Activated CD8-positive, alpha-beta memory T cell treated with anti-CD3 and anti-CD28 coated beads, Interleukin-2, amount 50 U/mL, for 4 hours (primary cell): ENCODE results near the gene MSRB1.
"Not testable (repeated sequence)": the region's sequence is repeated elsewhere in the genome, so short reads cannot be mapped to it uniquely, and the experiment has no call there.

Experiments
- DNase-seq: peaks from one replicate; pipeline ENCODE4 v3.0.0-alpha.2; 2020

Gene MSRB1

GRCh38 chr16:1938316-1938715, 4.7 kb downstream of the MSRB1 start:
- DNase-seq = no peak

- no peak for DNase-seq
Observed at GRCh38 chr16:1936945-1937479, 6.0 kb downstream of the MSRB1 start.

DNA sequence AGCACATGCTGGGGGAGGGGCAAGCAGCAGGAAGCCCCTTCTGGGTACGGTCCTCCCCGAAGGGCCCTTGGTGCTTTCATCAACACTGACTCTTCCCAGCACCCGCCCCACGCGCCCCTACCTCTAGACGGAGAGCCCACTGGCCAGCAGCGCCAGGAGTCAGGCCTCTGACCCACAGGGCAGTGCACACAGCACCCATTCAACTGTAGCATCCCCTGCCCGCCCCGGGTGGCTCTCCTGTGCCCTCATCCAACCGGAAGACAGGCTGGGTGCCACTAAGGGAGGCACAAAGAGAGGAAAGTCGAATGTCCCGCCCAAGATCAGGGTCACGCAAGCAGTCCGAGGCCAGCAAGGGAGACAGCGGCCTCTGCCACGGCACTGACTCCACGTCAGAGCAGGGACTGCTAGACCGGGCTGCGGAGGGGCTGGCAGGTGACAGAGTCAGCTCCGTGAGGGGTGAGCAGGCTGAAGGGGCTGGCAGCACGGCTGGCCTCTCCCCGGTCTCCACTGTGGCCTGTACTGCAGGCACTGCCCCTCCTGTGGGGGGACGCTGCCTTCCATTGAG, 9.8 kb downstream of the MSRB1 start:
- DNase-seq = no peak

GRCh38 chr16:1932050-1933028, 10.7 kb downstream of the MSRB1 start:
- DNase-seq = no peak

GRCh38 chr16:1930338-1930720, 12.7 kb downstream of the MSRB1 start:
- DNase-seq = no peak

GRCh38 chr16:1929578-1930337, 13.2 kb downstream of the MSRB1 start:
- DNase-seq = peak; percentile 94

DNA sequence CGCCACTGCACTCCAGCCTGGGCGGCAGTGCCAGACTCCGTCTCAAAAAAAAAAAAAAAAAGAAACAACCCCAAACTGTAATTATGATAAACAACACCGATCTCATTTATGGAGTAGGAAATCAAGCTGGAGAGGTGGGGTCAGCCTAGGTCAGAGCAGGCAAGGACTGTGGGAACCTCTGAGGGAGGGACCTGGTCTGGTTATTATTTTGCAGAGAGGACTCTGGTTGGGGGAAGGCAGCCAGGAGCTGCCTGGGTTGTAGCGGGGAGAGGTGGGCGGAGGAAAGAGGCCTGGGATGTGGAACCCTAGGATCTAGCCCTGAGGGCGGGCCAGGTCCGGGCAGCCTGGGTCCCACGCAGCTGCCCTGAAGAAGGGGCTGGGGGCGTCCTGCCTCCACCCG, 13.9 kb downstream of the MSRB1 start:
- no peak for DNase-seq

GRCh38 chr16:1926271-1926670, 16.7 kb downstream of the MSRB1 start:
- DNase-seq = no peak

DNA sequence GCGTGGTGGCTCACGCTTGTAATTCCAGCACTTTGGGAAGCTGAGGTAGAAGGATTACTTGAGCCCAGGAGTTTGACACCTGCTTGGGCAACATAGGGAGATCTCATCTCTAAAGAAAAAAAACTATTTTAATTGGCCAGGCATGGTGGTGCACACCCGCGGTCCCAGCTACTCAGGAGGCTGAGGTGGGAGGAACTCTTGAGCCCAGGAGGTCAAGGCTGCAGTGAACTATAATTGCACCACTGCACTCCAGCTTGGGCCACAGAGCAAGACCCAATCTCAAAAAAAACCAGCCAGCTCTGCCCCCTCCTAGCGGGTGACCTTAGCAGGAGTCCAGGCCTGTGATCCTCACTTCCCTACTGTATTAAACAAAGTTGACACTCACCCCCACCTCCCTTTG, 18.9 kb downstream of the MSRB1 start:
- DNase-seq = no peak

DNA sequence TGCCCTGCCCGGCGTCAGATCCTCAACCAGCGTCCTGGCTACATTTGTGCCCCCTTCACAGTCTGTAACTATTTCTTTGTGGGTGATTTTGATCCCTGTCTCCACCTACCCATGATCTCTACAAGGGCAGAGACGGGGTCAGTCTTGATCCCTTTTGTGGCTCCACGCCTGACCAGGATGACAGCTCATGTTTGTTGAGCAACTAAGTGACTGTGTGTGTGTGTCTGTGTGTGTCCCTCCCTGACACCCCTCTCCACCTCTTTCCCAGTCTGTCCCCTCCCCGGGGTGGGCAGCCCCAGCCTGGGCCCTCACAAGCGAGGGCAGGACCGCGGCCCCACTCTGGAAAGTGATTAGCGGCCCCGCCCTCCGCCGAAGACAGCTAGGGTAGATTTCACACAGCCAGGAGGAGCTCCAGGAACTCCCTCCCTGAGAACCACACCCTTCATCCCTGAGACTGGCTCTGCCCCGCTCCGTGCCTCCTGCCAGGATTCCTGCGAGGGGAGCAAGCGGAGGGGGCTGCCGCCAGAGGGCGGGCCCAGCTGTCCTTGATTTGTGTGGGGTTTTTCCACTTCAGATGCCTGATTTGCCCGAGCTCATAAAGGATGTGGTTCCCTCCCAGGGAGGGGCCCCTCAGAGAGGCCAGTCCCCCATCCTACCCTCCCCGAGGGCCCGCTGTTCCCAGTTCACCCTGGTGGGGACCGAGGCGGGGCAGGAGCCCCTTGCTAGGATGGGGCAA, 19.5 kb downstream of the MSRB1 start:
- no peak for DNase-seq

DNA sequence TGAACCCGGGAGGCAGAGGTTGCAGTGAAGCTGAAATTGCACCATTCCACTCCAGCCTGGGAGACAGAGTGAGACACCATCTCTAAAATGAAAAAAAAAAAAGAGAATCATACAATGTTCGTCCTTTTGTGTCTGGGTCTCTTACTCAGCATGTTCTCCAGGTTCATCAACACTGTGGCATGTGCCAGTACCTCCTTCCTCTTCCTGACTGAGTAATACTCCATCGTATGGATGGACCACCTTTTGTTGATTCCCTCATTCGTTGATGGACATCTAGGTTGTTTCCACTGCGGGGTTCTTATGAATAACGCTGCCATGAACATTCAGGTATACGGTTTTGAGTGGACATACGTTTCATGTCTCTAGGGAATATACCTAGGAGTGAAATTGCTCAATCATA, 20.6 kb downstream of the MSRB1 start:
- no peak for DNase-seq

- no peak for DNase-seq
Observed at GRCh38 chr16:1920727-1921171, 22.2 kb downstream of the MSRB1 start.

- DNase-seq = not testable (repeated sequence)
Observed at GRCh38 chr16:1920122-1920521, 22.9 kb downstream of the MSRB1 start.

- DNase-seq = no peak
Observed at GRCh38 chr16:1919327-1919998, 23.5 kb downstream of the MSRB1 start.

GRCh38 chr16:1918351-1919326, 24.4 kb downstream of the MSRB1 start, which contains the start of gene HS3ST6:
Gene HS3ST6, minus strand, starts transcription at chr16:1918415. Its CDS starts 92 bp downstream, at chr16:1918323.
- DNase-seq = no peak

GRCh38 chr16:1917665-1918350, 25.2 kb downstream of the MSRB1 start:
- no peak for DNase-seq

- no peak for DNase-seq
Observed at GRCh38 chr16:1917056-1917664, 25.8 kb downstream of the MSRB1 start.

GRCh38 chr16:1916640-1916990, 26.4 kb downstream of the MSRB1 start:
- DNase-seq = no peak
